Measurements from ENCODE around the gene NBPF26.
"Not testable (repeated sequence)": the region's sequence is repeated elsewhere in the genome, so short reads cannot be mapped to it uniquely, and the experiment has no call there.

The NBPF26 gene

DNA sequence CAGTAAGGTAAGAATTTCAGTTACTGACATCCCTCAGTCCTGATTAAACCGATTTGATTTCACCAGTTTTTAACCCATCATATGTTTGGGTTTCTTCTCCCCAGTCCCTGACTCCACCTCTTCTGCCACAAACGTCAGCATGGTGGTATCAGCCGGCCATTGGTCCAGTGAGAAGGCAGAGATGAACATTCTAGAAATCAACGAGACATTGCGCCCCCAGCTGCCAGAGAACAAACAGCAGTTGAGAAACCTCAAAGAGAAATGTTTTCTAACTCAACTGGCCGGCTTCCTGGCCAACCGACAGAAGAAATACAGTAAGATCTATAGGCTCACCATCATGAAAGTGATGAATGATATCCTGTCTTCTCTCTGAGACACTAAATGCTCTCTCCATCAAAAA is 81.7 kb downstream of the NBPF26 start:
- H3K4me3 ChIP-seq (ENCODE audit: low read depth, low read length); H3K4me1 ChIP-seq (ENCODE audit: control insufficient read depth, insufficient read depth, low read length); H3K27ac ChIP-seq (ENCODE audit: extremely low read depth, low read depth, low read length); CTCF ChIA-PET; POLR2A ChIA-PET; H3K36me3 ChIP-seq (ENCODE audit: control insufficient read depth in 2 of 2, insufficient read depth in 1 of 2, low read length in 2 of 2); H3K9me3 ChIP-seq (ENCODE audit: control insufficient read depth, insufficient read depth, low read depth, low read length): not testable (repeated sequence)

DNA sequence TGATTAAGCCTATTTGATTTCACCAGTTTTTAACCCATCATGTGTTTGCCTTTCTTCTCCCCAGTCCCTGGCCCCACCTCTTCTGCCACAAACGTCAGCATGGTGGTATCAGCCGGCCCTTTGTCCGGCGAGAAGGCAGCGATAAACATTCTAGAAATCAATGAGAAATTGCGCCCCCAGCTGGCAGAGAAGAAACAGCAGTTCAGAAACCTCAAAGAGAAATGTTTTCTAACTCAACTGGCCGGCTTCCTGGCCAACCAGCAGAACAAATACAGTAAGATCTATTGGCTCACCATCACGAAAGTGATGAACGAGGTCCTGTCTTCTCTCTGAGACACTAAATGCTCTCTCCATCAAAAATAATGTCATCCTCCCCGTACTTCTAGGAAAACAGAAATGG is 88.1 kb downstream of the NBPF26 start:
- H3K9me3 ChIP-seq (ENCODE audit: control insufficient read depth, insufficient read depth, low read depth, low read length); POLR2A ChIA-PET; CTCF ChIA-PET: not testable (repeated sequence)

GRCh38 chr1:120825051-120825450 is 101.3 kb downstream of the NBPF26 start:
- H3K36me3 ChIP-seq (ENCODE audit: control insufficient read depth in 2 of 2, insufficient read depth in 1 of 2, low read length in 2 of 2); H3K27ac ChIP-seq (ENCODE audit: extremely low read depth, low read depth, low read length); POLR2A ChIA-PET; H3K4me1 ChIP-seq (ENCODE audit: control insufficient read depth, insufficient read depth, low read length); H3K9me3 ChIP-seq (ENCODE audit: control insufficient read depth, insufficient read depth, low read depth, low read length); CTCF ChIA-PET; H3K4me3 ChIP-seq (ENCODE audit: low read depth, low read length): not testable (repeated sequence)

More for the DNA sequence above, 88.1 kb downstream of the NBPF26 start:
- not testable (repeated sequence) for H3K36me3 ChIP-seq (ENCODE audit: control insufficient read depth in 2 of 2, insufficient read depth in 1 of 2, low read length in 2 of 2); H3K4me3 ChIP-seq (ENCODE audit: low read depth, low read length); H3K27ac ChIP-seq (ENCODE audit: extremely low read depth, low read depth, low read length); H3K4me1 ChIP-seq (ENCODE audit: control insufficient read depth, insufficient read depth, low read length)

DNA sequence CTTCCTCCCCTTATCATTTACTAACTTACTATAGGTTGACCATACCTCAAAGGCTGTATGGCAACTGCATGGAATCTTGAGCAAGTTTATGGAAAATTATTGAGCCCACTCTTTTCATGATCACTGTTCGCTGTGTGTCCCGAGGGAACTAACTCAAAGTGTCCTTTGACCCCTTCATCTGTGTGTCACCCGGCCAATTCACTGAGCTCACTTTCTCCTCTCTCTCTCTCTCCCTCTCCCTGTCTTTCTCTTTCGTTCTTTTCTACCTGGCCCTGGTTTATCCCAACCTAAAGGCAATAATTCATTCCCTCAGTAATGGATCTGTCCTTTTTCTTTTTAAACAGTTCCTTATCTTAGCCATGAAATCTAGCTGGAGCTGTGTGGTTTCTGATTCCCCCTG is 102.9 kb downstream of the NBPF26 start:
- H3K4me3 ChIP-seq (ENCODE audit: low read depth, low read length); H3K36me3 ChIP-seq (ENCODE audit: control insufficient read depth in 2 of 2, insufficient read depth in 1 of 2, low read length in 2 of 2); H3K9me3 ChIP-seq (ENCODE audit: control insufficient read depth, insufficient read depth, low read depth, low read length); H3K27ac ChIP-seq (ENCODE audit: extremely low read depth, low read depth, low read length); H3K4me1 ChIP-seq (ENCODE audit: control insufficient read depth, insufficient read depth, low read length); POLR2A ChIA-PET; CTCF ChIA-PET: not testable (repeated sequence)

DNA sequence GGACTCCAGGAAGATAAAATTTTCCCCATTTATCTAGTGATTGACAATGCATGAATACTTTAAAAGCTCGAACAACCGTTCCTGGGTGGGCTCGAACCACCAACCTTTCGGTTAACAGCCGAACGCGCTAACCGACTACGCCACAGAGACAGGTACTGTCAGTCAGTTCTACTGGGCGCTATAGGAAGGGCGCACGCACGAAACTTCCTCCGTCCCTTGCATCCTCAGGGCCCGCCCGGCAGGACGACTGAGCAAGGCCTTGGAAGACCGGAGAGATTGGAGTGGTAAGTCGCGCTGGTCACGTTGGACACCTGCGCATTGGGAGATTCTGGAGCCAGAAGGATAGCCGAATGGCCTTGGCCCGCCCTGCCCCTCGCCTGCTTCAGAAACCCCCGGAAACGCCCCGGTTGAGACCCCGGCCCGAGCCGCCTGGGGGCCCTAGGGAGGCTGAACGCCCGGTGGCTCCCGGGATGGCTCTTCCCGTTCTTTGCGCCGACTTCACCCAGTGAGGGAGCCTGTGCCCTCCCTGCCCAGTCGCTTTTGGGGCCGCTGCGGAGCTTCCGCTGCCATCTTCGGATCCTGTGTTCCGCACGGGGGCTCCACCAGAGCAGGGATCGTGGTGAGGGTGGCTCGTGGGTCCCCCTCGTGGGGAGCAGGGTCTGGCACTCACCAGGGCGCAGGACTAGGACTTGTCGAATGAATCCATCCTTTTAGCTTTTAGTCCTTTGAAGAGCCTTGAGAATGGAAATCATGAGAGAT is 120.6 kb downstream of the NBPF26 start:
- CTCF ChIA-PET; H3K27ac ChIP-seq (ENCODE audit: extremely low read depth, low read depth, low read length); H3K4me3 ChIP-seq (ENCODE audit: low read depth, low read length); H3K9me3 ChIP-seq (ENCODE audit: control insufficient read depth, insufficient read depth, low read depth, low read length); H3K4me1 ChIP-seq (ENCODE audit: control insufficient read depth, insufficient read depth, low read length); H3K36me3 ChIP-seq (ENCODE audit: control insufficient read depth in 2 of 2, insufficient read depth in 1 of 2, low read length in 2 of 2); POLR2A ChIA-PET: not testable (repeated sequence)

DNA sequence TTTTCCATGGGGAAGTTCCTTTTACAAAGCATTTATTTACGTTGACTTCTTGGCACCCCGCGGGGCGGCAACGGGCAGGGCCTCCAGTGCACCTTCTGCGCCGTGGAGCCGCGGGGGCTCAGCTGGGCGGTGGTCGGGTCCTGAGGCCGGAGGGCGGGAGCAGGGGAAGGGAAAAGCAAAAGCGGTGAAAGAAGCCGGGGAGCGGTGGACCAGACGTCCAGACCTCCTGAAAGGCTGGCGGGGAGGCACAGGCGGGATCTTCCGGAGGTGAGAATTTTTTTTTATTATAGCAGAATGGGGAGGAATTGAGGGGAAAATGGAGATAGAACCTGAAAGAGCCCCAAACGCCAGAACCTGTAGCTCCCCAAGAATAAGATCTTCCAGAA is 121.2 kb downstream of the NBPF26 start:
- CTCF ChIA-PET; POLR2A ChIA-PET; H3K27ac ChIP-seq (ENCODE audit: extremely low read depth, low read depth, low read length); H3K4me3 ChIP-seq (ENCODE audit: low read depth, low read length); H3K36me3 ChIP-seq (ENCODE audit: control insufficient read depth in 2 of 2, insufficient read depth in 1 of 2, low read length in 2 of 2); H3K4me1 ChIP-seq (ENCODE audit: control insufficient read depth, insufficient read depth, low read length); H3K9me3 ChIP-seq (ENCODE audit: control insufficient read depth, insufficient read depth, low read depth, low read length): not testable (repeated sequence)

DNA sequence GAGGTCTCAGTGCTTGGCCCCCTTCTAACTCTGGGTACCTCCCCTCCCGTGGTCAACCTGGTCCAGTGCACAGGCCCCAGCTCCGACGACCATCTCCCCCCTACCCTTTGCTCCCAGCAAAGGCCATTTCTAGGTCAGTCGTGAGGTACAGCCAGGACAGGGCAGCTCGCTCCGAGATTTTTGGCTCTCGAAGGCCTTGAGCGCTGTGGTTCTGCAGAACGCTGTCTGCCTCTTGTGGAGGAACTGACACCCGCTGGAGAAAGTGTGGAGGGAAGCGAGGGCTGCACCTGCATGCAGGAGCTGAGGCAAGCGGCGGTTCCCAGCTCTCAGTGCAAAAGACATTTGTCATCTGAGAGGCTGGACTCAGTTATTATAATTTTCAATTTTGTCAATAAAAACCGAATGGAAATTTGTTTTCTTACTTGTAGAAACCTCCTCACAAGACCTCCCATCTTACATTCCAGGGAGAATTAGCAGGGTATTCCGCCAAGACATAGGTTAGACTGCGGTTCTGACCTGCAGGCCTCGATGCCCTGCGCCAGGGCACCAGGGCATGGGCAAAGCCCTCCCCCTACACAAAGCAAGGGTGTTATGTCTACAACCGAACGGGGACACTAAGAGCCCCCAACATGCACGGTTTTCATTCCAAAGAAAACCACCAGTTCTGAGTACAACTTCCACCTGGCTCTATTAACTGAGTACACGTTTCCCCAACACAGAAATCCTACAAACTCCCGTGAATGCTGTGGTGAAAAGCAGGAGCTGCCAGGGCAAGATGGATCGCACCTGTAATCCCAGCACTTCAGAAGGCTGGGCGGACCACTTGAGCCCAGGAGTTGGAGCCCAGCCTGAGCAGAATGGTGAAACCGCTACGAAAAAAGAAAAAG is 125.9 kb downstream of the NBPF26 start:
- CTCF ChIA-PET; H3K36me3 ChIP-seq (ENCODE audit: control insufficient read depth in 2 of 2, insufficient read depth in 1 of 2, low read length in 2 of 2); H3K4me1 ChIP-seq (ENCODE audit: control insufficient read depth, insufficient read depth, low read length); POLR2A ChIA-PET; H3K27ac ChIP-seq (ENCODE audit: extremely low read depth, low read depth, low read length); H3K9me3 ChIP-seq (ENCODE audit: control insufficient read depth, insufficient read depth, low read depth, low read length); H3K4me3 ChIP-seq (ENCODE audit: low read depth, low read length): not testable (repeated sequence)

DNA sequence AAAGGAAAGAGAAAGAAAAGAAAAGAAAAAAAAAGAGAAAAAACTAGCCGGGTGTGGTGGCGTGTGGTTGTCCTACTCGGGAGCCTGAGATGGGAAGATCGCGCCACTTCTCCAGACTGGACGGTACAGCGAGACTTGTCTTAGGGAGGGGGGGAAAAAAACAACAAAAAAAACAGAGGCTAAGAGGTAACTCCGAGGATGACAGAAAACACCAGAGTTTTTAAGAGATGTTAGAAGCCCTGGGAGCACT is 126.5 kb downstream of the NBPF26 start:
- H3K9me3 ChIP-seq (ENCODE audit: control insufficient read depth, insufficient read depth, low read depth, low read length); H3K27ac ChIP-seq (ENCODE audit: extremely low read depth, low read depth, low read length); CTCF ChIA-PET; H3K36me3 ChIP-seq (ENCODE audit: control insufficient read depth in 2 of 2, insufficient read depth in 1 of 2, low read length in 2 of 2); POLR2A ChIA-PET; H3K4me3 ChIP-seq (ENCODE audit: low read depth, low read length); H3K4me1 ChIP-seq (ENCODE audit: control insufficient read depth, insufficient read depth, low read length): not testable (repeated sequence)

- CTCF ChIA-PET; H3K9me3 ChIP-seq (ENCODE audit: control insufficient read depth, insufficient read depth, low read depth, low read length); POLR2A ChIA-PET; H3K27ac ChIP-seq (ENCODE audit: extremely low read depth, low read depth, low read length); H3K36me3 ChIP-seq (ENCODE audit: control insufficient read depth in 2 of 2, insufficient read depth in 1 of 2, low read length in 2 of 2); H3K4me1 ChIP-seq (ENCODE audit: control insufficient read depth, insufficient read depth, low read length); H3K4me3 ChIP-seq (ENCODE audit: low read depth, low read length): not testable (repeated sequence)
These were observed 127.0 kb downstream of the NBPF26 start for GRCh38 chr1:120850537-120851421.

DNA sequence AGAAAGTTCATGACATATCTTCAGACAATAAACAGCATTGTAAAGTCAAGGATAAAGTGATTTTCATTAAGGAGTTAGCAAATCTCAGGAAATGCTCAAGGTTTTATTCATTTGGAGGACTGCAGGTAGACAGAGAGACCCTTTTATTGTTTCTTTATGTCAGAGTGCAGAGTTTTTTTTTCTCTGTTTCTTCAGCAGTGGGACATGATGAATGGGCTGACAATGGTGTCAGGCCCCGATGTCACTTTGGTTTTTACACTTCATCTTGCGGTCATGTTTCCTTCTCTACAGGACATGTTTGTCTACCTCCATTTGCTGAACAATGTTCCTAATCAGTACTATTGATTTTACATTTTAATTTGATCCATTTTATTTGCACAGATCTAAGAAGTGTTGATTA is 134.4 kb downstream of the NBPF26 start:
- POLR2A ChIA-PET; CTCF ChIA-PET; H3K4me1 ChIP-seq (ENCODE audit: control insufficient read depth, insufficient read depth, low read length); H3K4me3 ChIP-seq (ENCODE audit: low read depth, low read length); H3K27ac ChIP-seq (ENCODE audit: extremely low read depth, low read depth, low read length); H3K36me3 ChIP-seq (ENCODE audit: control insufficient read depth in 2 of 2, insufficient read depth in 1 of 2, low read length in 2 of 2); H3K9me3 ChIP-seq (ENCODE audit: control insufficient read depth, insufficient read depth, low read depth, low read length): not testable (repeated sequence)

DNA sequence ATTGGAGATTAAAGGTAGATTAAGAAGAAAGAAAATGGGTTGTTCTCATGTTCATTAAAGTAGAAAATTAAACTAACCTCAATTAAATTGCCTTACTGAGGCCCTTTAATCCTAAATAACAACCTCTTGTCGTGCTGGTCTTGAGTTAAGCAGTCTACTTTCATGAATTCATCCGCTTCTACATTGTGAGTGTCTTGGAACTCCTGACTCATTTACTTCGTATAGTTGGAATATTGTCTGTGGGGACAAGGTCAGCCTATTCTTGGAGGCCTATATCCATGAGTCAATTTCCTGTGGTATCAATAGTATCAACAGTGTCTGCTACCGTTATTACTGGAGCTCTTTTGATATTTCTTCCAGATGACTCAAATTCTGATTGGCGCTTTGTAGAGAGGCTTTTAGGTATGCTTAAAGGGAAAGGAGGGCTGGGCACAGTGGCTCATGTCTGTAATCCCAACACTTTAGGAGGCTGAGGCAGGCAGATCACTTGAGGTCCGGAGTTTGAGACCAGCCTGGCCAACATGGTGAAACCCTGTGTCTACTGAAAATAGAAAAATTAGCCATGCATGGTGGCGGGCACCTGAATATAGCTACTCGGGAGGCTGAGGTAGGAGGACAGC is 136.0 kb downstream of the NBPF26 start:
- POLR2A ChIA-PET; H3K4me1 ChIP-seq (ENCODE audit: control insufficient read depth, insufficient read depth, low read length); H3K36me3 ChIP-seq (ENCODE audit: control insufficient read depth in 2 of 2, insufficient read depth in 1 of 2, low read length in 2 of 2); CTCF ChIA-PET; H3K27ac ChIP-seq (ENCODE audit: extremely low read depth, low read depth, low read length); H3K9me3 ChIP-seq (ENCODE audit: control insufficient read depth, insufficient read depth, low read depth, low read length); H3K4me3 ChIP-seq (ENCODE audit: low read depth, low read length): not testable (repeated sequence)

All from HEK293 (cell line).